HG03175 (cell line): ENCODE results near the gene GALM.
"Not testable (repeated sequence)": the region's sequence is repeated elsewhere in the genome, so short reads cannot be mapped to it uniquely, and the experiment has no call there.

ENCODE experiments used
- ATAC-seq: cut with Tn5 transposase; IDR thresholded peaks from one replicate; pipeline ENCODE4 v1.9.1; 2021; ENCODE audit warnings: mild to moderate bottlenecking, moderate library complexity; ENCODE audit not compliant: unreplicated experiment

The GALM gene

DNA sequence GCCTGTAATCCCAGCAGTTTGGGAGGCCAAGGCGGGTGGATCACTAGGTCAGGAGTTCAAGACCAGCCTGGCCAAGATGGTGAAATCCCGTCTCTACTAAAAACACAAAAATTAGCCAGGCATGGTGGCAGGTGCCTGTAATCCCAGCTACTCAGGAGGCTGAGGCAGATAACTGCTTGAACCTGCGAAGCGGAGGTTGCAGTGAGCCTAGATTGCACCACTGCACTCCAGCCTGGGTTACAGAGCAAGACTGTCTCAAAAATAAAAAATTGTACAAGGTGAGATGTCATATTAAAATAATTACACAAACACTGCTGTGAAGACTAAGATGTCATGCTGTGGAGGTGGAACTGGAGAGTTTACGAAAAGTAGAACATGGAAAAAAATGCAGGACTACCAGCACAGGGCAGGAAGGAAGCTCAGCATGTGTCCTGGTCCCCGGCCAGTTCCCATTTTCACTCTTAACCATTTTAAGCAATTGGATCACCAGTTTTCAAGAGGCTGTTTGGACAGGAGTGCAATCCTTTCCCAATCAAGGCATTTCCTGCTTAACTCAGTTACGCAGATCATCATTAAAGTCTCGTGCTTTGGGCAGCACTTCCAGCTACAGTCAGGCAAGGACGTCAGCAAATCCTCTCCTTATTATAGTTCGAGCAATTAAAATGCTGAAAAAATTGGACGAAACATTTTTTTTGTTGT lies 71.2 kb downstream of the GALM start:
- not testable (repeated sequence) for ATAC-seq

DNA sequence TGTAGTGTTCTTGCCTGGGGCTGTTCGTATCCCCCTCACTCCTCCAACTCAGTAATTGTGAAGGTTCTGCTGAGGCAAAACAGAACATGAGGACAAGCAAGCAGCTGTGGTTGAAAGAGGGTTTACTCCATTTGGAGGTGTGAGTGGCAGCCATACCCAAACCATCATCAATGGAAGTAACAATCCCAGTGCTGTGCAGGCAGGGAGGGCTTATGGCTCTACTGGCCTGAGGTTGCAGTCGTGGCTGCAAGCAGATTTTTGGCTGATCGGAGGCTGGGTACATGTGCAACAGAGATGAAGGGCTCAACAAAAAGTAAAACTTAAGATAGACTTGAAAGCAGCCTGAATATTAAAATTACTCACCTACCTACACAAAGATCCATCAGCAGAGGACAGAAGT lies 72.0 kb downstream of the GALM start:
- no peak for ATAC-seq

DNA sequence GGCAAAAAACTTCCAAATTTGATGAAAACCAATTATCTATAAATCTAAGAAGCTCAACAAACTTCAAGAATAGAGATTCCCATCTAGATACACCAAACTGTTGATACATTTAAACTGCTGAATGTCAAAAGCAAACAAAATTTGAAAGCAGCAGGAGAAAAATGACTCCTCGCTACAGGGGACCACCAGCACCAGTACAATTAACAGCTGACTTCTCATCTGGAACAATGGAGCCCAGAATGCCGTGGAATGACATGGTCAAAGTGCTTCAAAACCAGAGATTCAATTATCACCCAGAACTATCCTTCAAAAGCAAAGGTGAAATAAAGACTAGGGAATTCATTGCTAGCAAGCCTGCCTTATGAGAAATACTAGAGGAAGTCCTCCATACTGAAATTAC lies 73.6 kb downstream of the GALM start:
- ATAC-seq, result no peak

DNA sequence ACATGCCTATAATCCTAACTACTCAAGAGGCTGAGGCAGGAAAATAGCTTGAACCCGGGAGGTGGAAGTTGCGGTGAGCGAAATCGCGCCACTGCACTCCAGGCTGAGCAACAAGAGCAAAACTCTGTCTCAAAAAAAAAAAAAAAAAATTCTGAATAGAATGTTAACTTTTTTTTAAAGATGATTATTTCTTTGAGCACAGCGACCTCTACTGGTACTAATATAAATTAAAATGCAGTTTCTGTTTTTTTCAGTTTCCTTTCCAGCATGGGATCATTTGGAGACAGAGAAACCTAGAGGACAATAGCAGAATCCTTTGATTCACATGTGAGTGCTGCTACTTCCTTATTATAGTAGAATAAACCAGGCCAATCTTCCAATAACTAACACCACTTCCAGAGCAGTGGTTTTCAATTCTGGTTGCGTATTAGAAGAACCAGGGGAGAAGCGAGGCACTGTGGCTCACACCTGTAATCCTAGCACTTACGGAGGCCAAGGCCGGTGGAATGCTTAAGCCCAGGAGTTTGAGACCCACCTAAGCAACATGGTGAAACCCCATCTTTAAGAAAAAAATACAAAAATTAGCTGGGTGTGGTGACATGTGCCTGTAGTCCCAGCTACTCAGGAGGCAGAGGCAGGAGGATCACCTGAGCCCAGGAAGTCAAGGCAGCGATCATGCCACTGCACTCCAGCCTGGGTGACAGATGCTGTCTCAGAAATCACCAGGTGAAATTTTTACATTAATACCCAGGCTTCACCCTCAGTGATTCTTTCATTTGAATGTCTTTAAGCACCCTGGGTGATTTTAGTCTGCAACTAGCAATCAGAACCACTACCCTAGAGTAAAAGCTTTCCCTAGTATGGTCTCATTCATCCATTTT lies 75.2 kb downstream of the GALM start:
- no peak for ATAC-seq

DNA sequence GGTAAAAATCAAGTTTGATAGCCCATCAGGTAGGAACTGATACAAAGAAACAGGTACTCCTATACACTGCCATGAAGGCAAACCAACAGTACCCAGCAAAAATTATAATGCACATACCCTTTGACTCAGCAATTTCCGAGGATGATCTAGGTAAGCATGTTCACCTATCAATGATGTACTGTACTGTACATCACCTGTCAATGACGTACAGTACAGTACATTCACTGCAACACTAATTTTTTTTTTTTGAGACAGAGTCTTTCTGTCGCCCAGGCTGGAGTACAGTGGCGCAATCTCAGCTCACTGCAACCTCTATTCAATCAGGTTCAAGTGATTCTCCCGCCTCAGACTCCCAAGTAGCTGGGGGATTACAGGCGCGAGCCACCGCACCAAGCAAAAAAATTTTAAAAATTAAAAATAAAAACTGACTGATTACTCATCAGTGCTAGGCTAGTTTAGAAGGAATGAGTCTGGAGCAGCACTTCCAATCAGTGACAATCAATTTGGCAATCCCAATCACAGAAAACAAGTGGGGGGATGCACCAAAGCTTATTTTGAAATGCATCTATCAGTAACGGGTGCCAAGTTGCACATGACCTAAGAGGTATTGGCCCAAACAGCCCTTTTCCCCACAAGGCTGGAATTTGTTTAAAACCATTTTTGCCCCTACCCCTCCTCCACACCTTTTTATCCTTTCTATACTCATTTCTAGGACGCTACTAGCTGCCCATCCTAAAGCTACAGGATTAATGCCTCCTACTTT lies 77.1 kb downstream of the GALM start:
- ATAC-seq, result no peak

DNA sequence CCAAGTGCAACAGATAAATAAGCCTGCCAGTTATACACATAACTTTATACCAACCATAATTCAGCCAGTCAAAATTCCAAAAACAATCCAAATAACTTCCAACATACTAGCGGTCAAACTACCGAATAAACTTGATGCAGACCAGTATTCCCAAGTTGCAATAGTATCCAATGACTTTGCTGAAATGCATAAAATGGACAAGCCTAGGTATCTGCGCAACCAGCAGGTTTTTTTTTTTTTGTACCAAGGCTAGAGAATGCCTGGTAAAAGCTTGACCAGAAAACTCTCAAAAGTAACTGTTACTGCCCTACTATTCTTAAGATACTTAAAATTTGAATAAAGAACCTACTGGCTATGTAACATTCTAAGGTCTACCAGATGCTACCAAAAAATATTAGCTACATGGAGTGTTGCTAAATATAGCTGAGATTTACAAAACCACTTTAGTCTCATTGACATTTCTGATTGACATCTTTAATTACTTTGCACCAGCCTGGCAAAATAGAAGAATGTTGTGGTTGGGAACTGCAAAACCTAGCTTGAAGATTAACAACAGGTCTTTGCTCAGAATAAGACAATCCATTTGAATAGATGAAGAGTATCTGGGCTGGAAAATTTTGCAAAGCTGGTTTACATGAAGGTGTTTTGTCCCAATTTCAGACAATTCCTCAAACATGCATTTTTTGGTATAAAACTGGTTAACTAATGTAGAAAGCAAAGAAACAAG lies 77.9 kb downstream of the GALM start:
- no peak for ATAC-seq

DNA sequence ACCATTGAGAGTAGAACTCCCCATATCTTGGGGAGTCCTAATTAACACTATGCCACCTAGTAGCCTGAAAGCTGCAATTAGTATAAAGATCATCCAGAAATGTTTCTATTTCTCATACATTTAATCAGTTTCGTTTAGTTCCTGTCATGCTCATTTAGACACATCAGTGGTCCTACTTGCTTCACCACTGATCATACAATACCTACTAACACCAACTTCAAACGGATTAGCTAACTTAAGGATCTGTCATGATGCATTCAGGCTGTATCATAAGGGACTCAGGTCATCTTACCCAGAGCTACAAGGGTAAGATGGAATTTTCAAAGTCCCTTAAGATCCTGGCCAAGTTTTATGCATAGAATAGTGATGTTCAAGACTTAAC lies 78.5 kb downstream of the GALM start:
- no peak for ATAC-seq

DNA sequence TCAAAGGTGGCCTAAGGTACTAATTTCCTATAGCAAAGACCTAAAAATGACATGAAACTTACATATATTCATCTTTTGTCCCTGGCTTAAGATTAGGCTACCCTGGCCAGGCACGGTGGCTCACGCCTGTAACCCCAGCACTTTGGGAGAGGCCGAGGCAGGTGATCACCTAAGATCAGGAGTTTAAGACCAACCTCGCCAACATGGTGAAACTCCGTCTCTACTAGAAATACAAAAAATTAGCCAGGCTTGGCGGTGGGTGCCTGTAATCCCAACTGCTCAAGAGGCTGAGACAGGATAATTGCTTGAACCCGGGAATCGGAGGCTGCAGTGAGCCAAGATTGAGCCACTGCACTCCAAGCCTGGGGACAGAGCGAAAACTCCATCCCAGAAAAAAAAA lies 79.4 kb downstream of the GALM start:
- no peak for ATAC-seq

DNA sequence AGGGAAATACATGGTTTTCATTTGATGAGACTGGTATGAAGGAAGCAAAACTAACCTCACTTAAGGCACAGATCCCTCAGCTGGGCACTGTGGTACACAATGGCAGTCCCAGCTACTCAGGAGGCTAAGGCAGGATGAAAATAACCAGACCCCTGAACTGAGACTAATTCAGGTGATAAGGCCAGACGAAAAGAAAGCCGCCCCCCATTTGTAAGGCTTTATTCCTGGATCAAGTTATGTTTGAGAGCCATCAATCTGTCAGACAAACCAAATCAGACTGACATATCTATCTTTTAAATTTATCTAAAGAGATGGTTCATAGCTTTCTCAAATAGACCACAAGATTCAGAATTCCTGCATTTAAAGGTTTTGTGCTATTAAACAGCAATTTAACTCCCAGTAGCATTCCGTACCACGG lies 81.1 kb downstream of the GALM start:
- no peak for ATAC-seq

DNA sequence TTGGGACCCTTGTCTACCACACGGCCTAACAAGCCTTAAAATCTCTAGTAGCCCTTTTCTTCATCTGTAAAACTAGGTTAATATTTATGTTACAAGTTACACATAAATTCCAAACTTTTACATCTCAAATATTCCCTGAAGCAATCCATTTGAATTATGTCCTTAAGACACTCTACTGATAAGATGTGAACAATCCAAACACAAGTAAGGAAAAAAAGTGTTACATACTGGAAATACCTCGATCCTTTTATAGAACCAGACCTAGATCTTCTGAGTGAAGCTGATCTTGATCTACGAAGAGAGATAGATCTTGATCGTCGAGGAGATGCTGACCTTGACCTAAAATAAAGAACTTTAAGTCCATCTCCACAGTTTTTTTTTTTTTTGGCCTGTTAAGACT lies 81.9 kb downstream of the GALM start:
- no peak for ATAC-seq

DNA sequence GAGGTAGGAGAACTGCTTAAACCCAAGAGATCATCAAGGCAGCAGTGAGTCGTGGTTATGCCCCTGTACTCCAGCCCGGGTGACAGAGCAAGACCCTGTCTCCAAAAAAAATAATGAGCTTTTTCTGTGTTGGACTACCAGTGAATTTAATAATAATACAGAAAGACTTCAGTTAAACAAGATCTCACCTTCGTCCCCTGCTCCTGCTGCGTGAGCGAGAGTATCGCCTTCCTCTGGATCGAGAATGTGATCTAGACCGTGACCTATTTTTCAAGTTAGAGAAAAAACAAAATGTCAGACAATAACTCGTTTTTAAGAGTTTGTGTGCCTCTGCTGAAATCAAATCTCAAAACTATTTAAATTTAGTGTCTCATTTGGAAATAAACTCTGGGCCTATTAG lies 82.5 kb downstream of the GALM start:
- no peak for ATAC-seq

DNA sequence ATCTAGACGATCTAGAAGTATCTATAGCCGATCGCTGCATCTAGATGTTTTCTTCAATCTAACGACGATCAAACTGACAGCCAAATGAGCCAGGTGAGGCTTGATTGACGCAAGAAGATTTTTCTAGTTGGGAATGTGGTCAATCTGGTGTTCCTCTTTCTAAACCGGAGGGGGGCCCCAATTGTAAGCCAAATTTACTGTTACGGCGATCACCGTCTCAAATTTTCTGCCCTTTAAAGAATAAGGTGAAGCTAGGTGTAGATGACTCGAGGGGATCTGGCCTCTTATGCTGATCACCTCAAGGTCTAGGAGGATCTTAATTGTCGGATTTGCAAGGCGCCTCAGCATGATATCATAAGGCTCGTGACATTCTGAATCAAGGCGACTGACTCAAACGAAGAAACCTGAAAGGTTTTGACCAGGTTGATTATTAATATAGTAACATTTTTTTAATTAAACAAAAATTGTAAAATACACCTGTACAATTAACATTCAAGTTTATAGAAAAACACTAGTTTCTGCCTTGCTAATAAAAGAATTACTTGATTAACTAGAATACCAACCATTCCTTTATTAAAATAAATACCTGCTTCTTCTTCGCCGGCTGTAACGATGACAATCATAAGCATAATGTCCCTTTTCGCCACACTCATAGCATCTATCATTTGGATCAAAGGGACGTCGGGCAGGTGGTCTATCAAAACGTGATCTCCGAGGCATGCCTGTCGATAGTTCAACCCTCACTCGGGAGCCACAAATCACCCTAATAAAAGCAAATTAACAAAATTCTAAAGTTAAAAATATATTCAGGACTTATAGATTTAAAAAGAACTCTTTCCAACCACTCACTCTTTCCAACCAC lies 83.3 kb downstream of the GALM start:
- ATAC-seq, result no peak

DNA sequence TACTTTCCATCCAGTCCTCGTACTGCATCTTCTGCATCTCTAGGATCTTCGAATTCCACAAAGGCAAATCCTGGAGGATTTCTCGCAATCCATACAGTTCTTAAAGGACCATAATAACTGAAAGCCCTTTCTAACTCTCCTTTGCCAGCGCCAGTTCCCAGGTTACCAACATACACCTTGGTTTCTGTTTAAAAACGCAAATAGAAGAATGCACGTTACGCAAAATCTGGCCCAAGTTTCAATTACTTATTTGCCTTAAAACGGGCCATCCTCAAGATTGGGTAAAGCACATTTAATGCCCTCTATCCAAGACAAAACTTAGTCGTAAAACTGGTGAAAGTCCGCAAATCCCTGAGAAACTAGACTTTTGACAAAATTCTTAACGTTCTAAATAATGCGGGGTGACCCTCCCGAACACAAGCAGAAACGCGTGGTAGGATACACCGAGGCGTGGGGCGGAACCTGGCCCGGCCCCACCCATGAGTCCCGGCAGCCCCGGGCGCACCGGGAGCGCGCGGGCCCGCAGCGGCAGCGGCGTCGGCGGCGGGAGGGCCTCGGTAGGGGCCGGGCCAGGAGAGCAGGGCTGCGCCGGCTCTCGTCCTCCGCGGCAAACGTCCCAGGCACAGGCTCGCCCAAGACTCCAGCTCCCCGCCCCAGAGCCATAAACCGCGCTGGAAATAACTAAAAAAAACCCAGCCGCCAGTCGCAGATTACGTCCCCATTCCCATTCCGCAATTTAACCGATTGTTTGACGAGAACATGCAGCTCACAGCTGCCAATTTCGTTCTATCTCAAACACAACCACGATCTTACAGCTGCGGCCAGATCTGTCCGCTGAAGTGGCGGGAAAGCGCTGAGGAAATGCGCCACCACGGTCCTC lies 84.3 kb downstream of the GALM start:
- peak; percentile 27 for ATAC-seq

DNA sequence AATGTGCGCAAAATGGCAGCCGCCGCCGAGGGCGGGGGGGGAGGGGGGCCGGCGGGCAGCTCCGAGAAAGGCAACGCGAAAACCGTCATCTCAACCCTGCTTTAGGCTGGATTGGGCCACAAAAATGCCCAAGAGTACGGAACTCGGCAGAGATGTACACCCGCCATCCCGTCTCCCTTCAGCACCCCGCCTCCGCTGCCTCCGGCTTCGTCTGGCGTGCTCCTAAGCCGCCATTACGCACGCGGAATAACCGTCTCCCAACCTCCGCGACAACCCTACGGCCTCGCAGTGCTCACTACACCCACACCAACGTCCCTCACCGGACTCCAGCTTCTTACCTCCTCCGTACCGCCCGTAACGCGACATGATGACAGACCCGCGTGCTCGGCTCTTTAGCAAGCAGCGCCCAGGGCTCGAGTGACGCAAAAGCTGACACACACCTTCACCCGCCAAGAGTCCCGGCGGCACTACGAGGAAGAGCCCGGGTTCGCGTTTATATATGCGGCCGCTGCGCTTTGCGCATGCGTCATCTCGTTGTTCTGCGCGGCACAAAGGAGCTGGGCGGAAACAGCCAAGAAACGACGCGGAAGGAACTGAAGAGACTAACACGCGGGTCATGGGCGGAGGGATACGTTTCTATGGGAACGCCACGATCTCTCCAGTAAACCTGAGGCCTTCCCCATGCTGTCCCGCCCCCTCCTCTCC lies 85.1 kb downstream of the GALM start, which contains the start of gene SRSF7:
SRSF7 (minus strand) TSS at position 471 of the 705 bp plus-strand sequence; CDS start at position 366, 105 bp downstream.
- ATAC-seq, result peak; percentile 79

DNA sequence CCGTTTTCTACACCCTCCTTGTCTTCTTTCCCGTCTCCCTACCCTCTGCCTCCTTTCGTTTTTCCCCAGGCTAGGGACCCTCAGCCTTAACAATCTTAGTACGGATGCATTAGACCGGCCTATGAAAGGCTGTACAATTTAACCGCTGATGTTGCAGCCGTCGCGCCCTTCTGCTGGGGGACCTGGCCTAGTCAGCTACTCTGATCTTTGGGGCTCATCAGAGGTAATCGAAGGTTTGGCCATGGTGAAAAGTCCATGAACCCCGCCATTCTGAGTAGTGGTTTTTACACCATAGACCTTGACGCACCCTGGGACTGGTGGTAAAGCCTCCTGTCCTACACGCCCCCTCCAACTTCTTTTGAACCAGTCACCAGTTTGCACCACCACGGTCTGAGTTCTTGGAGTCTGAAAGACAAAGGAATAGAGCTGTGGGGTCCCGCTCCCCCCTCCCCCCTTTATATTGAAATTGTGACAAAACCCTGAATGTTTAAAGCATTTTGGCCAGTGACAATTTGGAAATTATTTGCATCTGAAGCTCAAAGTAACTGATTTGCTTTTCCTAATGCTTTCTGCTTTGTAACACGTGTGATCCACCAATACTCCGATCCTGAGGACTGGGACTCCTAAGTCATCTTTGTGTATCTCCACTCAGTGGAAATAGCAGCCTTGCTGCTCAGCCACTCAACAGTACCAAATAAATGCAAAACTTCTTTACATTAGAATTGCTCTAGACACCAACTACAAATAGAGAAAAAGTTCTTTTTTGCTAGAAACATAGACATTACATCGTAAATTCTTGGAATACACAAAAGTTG lies 85.9 kb downstream of the GALM start:
- peak; percentile 15 for ATAC-seq

DNA sequence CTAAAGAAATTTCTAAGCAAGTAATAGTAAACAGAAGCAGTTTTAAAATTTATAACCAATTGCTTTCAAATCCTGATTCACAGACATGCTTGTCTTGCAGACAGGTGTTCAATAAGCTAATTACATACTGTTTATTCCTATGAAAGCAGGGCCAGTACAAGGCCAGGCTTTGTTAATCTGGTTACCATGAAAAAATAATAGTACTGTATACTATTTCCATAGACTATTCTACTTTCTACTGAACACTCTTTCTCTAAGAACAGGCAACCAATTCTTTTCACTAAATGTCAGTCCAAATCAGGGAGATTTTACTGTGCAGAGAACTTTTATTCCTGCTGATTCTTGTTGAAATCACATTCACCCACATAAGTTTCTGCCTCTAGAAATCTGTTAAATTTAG lies 88.1 kb downstream of the GALM start:
- no peak for ATAC-seq

DNA sequence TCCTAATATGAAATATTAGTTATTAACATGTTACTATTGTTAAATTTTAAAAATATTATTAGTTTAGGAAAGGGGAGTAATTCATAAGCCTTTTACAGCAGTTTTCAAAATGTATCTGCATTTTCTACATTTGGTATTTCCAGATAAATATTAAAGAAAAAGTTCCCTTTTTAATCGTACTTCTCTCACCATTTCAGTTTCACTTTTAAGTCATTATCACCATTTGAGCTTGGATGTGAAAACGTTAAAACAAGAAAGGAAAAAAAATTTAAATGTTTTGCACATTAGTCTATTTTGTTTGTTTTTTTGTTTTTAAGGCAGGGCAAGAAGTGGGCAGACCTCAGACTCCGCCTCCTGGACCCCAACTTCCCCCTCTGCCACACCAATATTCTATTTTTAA lies 88.6 kb downstream of the GALM start:
- no peak for ATAC-seq
